ENCODE measurements around the gene KLF18. TPM values are rescaled to one million over a fixed set of nuclear protein-coding genes. Genes with fewer than 3 reads are reported as not detected.

The KLF18 gene
- polyA plus RNA-seq, 1 donor (not counting 4 experiments of a cell fraction or from before 2014, with no cell fraction given), result not detected

DNA sequence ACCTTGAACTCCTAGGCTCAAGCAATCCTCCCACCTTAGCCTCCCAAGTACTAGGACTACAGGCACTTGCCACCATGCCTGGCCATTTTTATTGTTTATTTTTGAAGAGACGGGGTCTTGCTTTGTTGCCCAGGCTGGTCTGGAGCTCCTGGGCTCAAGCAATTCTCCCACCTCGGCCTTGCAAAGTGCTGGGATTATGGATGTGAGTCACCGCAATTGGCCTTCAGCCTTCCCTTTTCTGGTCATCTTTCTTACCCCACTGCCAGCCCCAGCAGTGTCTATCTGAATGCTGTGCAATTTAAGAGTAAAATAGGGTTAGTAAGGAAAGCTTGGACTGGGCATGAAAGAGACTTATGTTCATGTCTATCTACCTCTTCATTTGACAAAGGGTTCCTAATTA is 28.9 kb downstream of the KLF18 start:
- H3K4me1 ChIP-seq (ENCODE audit: control insufficient read depth, extremely low read depth, insufficient read depth, low read length), result no peaks in the 10 kb centered on the region
- no peak overlapping the region for H3K9ac ChIP-seq (ENCODE audit: control insufficient read depth, extremely low read depth, insufficient read depth, low read length)
- H3K79me2 ChIP-seq (ENCODE audit: control insufficient read depth, insufficient read depth, low read length), result no peaks in the 10 kb centered on the region
- H4K20me1 ChIP-seq (ENCODE audit: control insufficient read depth, extremely low read depth, insufficient read depth, low read length), result no peaks in the 10 kb centered on the region
- no peak for DNase-seq (ENCODE audit: low read depth, low spot score)
- no peaks in the 10 kb centered on the region for H3K9me1 ChIP-seq (ENCODE audit: control insufficient read depth, extremely low read depth, insufficient read depth, low read length)
- no peaks in the 10 kb centered on the region for H3K9me3 ChIP-seq (ENCODE audit: control insufficient read depth, low read depth, low read length)
- TF ChIP-seq, protein P1, sequence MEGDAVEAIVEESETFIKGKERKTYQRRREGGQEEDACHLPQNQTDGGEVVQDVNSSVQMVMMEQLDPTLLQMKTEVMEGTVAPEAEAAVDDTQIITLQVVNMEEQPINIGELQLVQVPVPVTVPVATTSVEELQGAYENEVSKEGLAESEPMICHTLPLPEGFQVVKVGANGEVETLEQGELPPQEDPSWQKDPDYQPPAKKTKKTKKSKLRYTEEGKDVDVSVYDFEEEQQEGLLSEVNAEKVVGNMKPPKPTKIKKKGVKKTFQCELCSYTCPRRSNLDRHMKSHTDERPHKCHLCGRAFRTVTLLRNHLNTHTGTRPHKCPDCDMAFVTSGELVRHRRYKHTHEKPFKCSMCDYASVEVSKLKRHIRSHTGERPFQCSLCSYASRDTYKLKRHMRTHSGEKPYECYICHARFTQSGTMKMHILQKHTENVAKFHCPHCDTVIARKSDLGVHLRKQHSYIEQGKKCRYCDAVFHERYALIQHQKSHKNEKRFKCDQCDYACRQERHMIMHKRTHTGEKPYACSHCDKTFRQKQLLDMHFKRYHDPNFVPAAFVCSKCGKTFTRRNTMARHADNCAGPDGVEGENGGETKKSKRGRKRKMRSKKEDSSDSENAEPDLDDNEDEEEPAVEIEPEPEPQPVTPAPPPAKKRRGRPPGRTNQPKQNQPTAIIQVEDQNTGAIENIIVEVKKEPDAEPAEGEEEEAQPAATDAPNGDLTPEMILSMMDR (optimal IDR thresholded peaks at IDR 0.05 in 1 of 3, IDR thresholded peaks at IDR 0.05 in 1 of 3, conservative IDR thresholded peaks at IDR 0.05 in 1 of 3; ENCODE audit: extremely low read depth in 1 of 3, insufficient read depth in 2 of 3, low read length in 3 of 3), result no peak
- no peak for TF ChIP-seq EZH2 (IDR thresholded peaks at IDR 0.05; ENCODE audit: low read length)
- H2AFZ ChIP-seq (ENCODE audit: control insufficient read depth, low read length), result no peak overlapping the region
- peaks cover 3% of the 10 kb centered on the region for H3K27me3 ChIP-seq (ENCODE audit: control insufficient read depth, extremely low read depth, insufficient read depth, low read length)
- no peak for FAIRE-seq
- H3K4me3 ChIP-seq (ENCODE audit: control insufficient read depth in 2 of 3, extremely low read depth in 1 of 3, insufficient read depth in 2 of 3, low read depth in 1 of 3, low read length in 3 of 3), result no peak overlapping the region
- no peaks in the 10 kb centered on the region for H3K36me3 ChIP-seq (ENCODE audit: control insufficient read depth in 2 of 2, extremely low read depth in 1 of 2, insufficient read depth in 2 of 2, low read length in 2 of 2)
- H3K4me2 ChIP-seq (ENCODE audit: control insufficient read depth, extremely low read depth, insufficient read depth, low read depth, low read length), result no peak overlapping the region
- dilution Hi-C loops (cut with MboI; ENCODE audit: extremely low pct_ligation_motif_present, low sequenced_read_pairs), result no loop called here
- H3K27ac ChIP-seq (ENCODE audit: control insufficient read depth, insufficient read depth, low read length), result no peak overlapping the region

DNA sequence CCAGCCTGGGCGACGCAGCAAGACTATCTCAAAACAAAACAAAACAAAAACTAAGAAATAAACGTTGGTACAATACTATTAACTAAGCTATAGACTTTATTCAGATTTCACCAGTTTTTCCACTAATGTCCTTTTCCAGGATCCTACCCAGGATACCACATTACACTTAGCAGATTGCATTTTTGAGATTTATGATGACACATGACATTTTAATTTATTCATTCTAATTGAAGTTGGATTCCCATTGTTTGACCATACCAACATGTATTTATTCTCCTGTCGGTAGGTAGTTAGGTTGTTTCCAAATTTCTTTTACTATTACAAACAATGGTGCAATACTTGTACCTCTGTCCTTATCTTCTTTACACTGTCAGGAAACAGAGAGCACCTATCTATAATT is 29.6 kb downstream of the KLF18 start:
- H3K4me2 ChIP-seq (ENCODE audit: control insufficient read depth, extremely low read depth, insufficient read depth, low read depth, low read length), result no peak overlapping the region
- DNase-seq (ENCODE audit: low read depth, low spot score) (no peak), FAIRE-seq (no peak)
- H3K36me3 ChIP-seq (ENCODE audit: control insufficient read depth in 2 of 2, extremely low read depth in 1 of 2, insufficient read depth in 2 of 2, low read length in 2 of 2), result no peaks in the 10 kb centered on the region
- H3K9me3 ChIP-seq (ENCODE audit: control insufficient read depth, low read depth, low read length), result no peaks in the 10 kb centered on the region
- H2AFZ ChIP-seq (ENCODE audit: control insufficient read depth, low read length), result no peak overlapping the region
- H3K9me1 ChIP-seq (ENCODE audit: control insufficient read depth, extremely low read depth, insufficient read depth, low read length), result no peaks in the 10 kb centered on the region
- H3K4me1 ChIP-seq (ENCODE audit: control insufficient read depth, extremely low read depth, insufficient read depth, low read length), result no peaks in the 10 kb centered on the region
- H4K20me1 ChIP-seq (ENCODE audit: control insufficient read depth, extremely low read depth, insufficient read depth, low read length), result no peaks in the 10 kb centered on the region
- H3K79me2 ChIP-seq (ENCODE audit: control insufficient read depth, insufficient read depth, low read length), result no peaks in the 10 kb centered on the region
- dilution Hi-C loops (cut with MboI; ENCODE audit: extremely low pct_ligation_motif_present, low sequenced_read_pairs), result no loop called here
- TF ChIP-seq EZH2 (IDR thresholded peaks at IDR 0.05; ENCODE audit: low read length), result no peak
- TF ChIP-seq, protein P1 (optimal IDR thresholded peaks at IDR 0.05 in 1 of 3, IDR thresholded peaks at IDR 0.05 in 1 of 3, conservative IDR thresholded peaks at IDR 0.05 in 1 of 3; ENCODE audit: extremely low read depth in 1 of 3, insufficient read depth in 2 of 3, low read length in 3 of 3), result no peak
- peaks cover 3% of the 10 kb centered on the region for H3K27me3 ChIP-seq (ENCODE audit: control insufficient read depth, extremely low read depth, insufficient read depth, low read length)
- H3K9ac ChIP-seq (ENCODE audit: control insufficient read depth, extremely low read depth, insufficient read depth, low read length), result no peak overlapping the region
- H3K27ac ChIP-seq (ENCODE audit: control insufficient read depth, insufficient read depth, low read length), result no peak overlapping the region
- H3K4me3 ChIP-seq (ENCODE audit: control insufficient read depth in 2 of 3, extremely low read depth in 1 of 3, insufficient read depth in 2 of 3, low read depth in 1 of 3, low read length in 3 of 3), result no peak overlapping the region

Data from keratinocyte (primary cell).